H7 (cell line): ENCODE results near the gene C19orf47. TPM values are rescaled to one million over a fixed set of nuclear protein-coding genes. Genes with fewer than 3 reads are reported as not detected.
"Not testable (repeated sequence)": the region's sequence is repeated elsewhere in the genome, so short reads cannot be mapped to it uniquely, and the experiment has no call there.

Source experiments
- DNase-seq: peaks from one replicate; pipeline ENCODE4 v3.0.0; 2012
- H3K27me3 ChIP-seq: 2 replicates; pipeline ENCODE4 v1.6.0; 2011; ENCODE audit warnings: mild to moderate bottlenecking, low read length; ENCODE audit not compliant: control insufficient read depth, insufficient read depth
- H3K36me3 ChIP-seq: replicated peaks from 2 replicates; pipeline ENCODE4 v1.5.1; 2011; ENCODE audit warnings: low read length; ENCODE audit not compliant: control insufficient read depth, insufficient read depth
- H3K4me3 ChIP-seq: 2 replicates; pipeline ENCODE4 v1.5.1; 2011; ENCODE audit warnings: low read depth, mild to moderate bottlenecking, control low read depth, low read length, moderate library complexity; ENCODE audit not compliant: insufficient read depth
- total RNA-seq: library from RNA; depleted of rRNA; stranded (reverse); fragments of >200 nt; shearing (Covaris generic); gene quantifications from 2 replicates; pipeline ENCODE4 v1.2.3, GENCODE V29; 2014

The C19orf47 gene
- total RNA-seq, 1 experiment from 2014 or later = 11.8 TPM

GRCh38 chr19:40383668-40384248, 35.6 kb upstream of the C19orf47 start:
- no peak overlapping the region for H3K4me3 ChIP-seq
- H3K36me3 ChIP-seq = no peaks in the 10 kb centered on the region
- H3K27me3 ChIP-seq = no peaks in the 10 kb centered on the region
- peak; percentile 68 for DNase-seq

- Histone ChIP-seq H3K27me3 (no peaks in the 10 kb centered on the region), H3K36me3 (peaks cover 4% of the 10 kb centered on the region), H3K4me3 (no peak overlapping the region)
- peak; percentile 85 for DNase-seq
These were observed 33.1 kb upstream of the C19orf47 start for GRCh38 chr19:40381321-40381720.

GRCh38 chr19:40380199-40381037, 32.2 kb upstream of the C19orf47 start:
- H3K36me3 ChIP-seq = peaks cover 4% of the 10 kb centered on the region
- no peak overlapping the region for H3K4me3 ChIP-seq
- DNase-seq = peak; percentile 54
- no peaks in the 10 kb centered on the region for H3K27me3 ChIP-seq

- H3K27me3 ChIP-seq = no peaks in the 10 kb centered on the region
These were observed 31.4 kb upstream of the C19orf47 start for GRCh38 chr19:40379446-40380198.

GRCh38 chr19:40378509-40378908, 30.3 kb upstream of the C19orf47 start:
- peaks cover 4% of the 10 kb centered on the region for H3K36me3 ChIP-seq
- H3K27me3 ChIP-seq = no peaks in the 10 kb centered on the region
- DNase-seq = peak; percentile 24
- H3K4me3 ChIP-seq = no peak overlapping the region

More at GRCh38 chr19:40379446-40380198, 31.4 kb upstream of the C19orf47 start:
- H3K4me3 ChIP-seq = no peak overlapping the region
- peaks cover 4% of the 10 kb centered on the region for H3K36me3 ChIP-seq
- peak; percentile 49 for DNase-seq

- DNase-seq = peak; percentile 59
- peaks cover 6% of the 10 kb centered on the region for H3K36me3 ChIP-seq
- H3K27me3 ChIP-seq = no peaks in the 10 kb centered on the region
- H3K4me3 ChIP-seq = no peak overlapping the region
These were observed 29.7 kb upstream of the C19orf47 start for GRCh38 chr19:40377876-40378385.

GRCh38 chr19:40376286-40376862, 28.2 kb upstream of the C19orf47 start:
- Histone ChIP-seq H3K36me3 (peaks cover 15% of the 10 kb centered on the region), H3K4me3 (no peak overlapping the region), H3K27me3 (no peaks in the 10 kb centered on the region)
- peak; percentile 47 for DNase-seq

- H3K27me3 ChIP-seq = no peaks in the 10 kb centered on the region
- no peak overlapping the region for H3K4me3 ChIP-seq
- peaks cover 22% of the 10 kb centered on the region for H3K36me3 ChIP-seq
- peak; percentile 25 for DNase-seq
These were observed 25.9 kb upstream of the C19orf47 start for GRCh38 chr19:40374084-40374483.

- Histone ChIP-seq H3K27me3 (no peaks in the 10 kb centered on the region), H3K36me3 (peaks cover 26% of the 10 kb centered on the region), H3K4me3 (no peak overlapping the region)
- DNase-seq = no peak
These were observed 23.6 kb upstream of the C19orf47 start for GRCh38 chr19:40371802-40372122.

GRCh38 chr19:40370997-40371801, 23.0 kb upstream of the C19orf47 start:
- peaks cover 26% of the 10 kb centered on the region for H3K36me3 ChIP-seq
- H3K4me3 ChIP-seq = no peak overlapping the region
- DNase-seq = no peak
- no peaks in the 10 kb centered on the region for H3K27me3 ChIP-seq

GRCh38 chr19:40370253-40370652, 22.1 kb upstream of the C19orf47 start:
- not testable (repeated sequence) for H3K27me3 ChIP-seq, H3K4me3 ChIP-seq, DNase-seq
- H3K36me3 ChIP-seq = peaks cover 26% of the 10 kb centered on the region

GRCh38 chr19:40369797-40370196, 21.6 kb upstream of the C19orf47 start:
- H3K27me3 ChIP-seq = no peaks in the 10 kb centered on the region
- peaks cover 26% of the 10 kb centered on the region for H3K36me3 ChIP-seq
- H3K4me3 ChIP-seq = no peak overlapping the region
- DNase-seq = no peak

GRCh38 chr19:40367577-40368434, 19.6 kb upstream of the C19orf47 start:
- Histone ChIP-seq H3K36me3 (peaks cover 23% of the 10 kb centered on the region), H3K4me3 (no peak overlapping the region), H3K27me3 (no peaks in the 10 kb centered on the region)
- peak; percentile 60 for DNase-seq
